H9 (cell line): ENCODE measurements around the gene MYO7B. TPM values are rescaled to one million over a fixed set of nuclear protein-coding genes. Genes with fewer than 3 reads are reported as not detected.

Source experiments
- DNase-seq: peaks from one replicate; pipeline ENCODE4 v3.0.0-alpha.2; 2017
- H2AFZ ChIP-seq: one replicate; pipeline ENCODE4 v1.6.1; 2013; ENCODE audit warnings: mild to moderate bottlenecking, low read length, control low read depth, moderate library complexity
- H2AK5ac ChIP-seq: 2 replicates; pipeline ENCODE4 v1.6.1; 2013; ENCODE audit warnings: low read length, control low read depth, mixed read lengths; ENCODE audit not compliant: insufficient read length
- H2BK120ac ChIP-seq: one replicate; pipeline ENCODE4 v1.6.1; 2013; ENCODE audit warnings: low read depth, mild to moderate bottlenecking, low read length, control low read depth, inconsistent platforms; ENCODE audit not compliant: poor library complexity, severe bottlenecking
- H2BK12ac ChIP-seq: 2 replicates; pipeline ENCODE4 v1.6.1; 2013; ENCODE audit warnings: low read length, control low read depth, mixed read lengths, low read depth; ENCODE audit not compliant: insufficient read length
- H2BK15ac ChIP-seq: 2 replicates; pipeline ENCODE4 v1.6.1; 2013; ENCODE audit warnings: low read depth, low read length, control low read depth
- H2BK20ac ChIP-seq: one replicate; pipeline ENCODE4 v1.6.1; 2013; ENCODE audit warnings: low read depth, mild to moderate bottlenecking, low read length, control low read depth, inconsistent platforms; ENCODE audit not compliant: poor library complexity, severe bottlenecking
- H2BK5ac ChIP-seq: 2 replicates; pipeline ENCODE4 v1.6.1; 2013; ENCODE audit warnings: low read length, control low read depth, mixed read lengths; ENCODE audit not compliant: insufficient read length
- H3K14ac ChIP-seq: 2 replicates; pipeline ENCODE4 v1.6.1; 2013; ENCODE audit warnings: low read length, control low read depth; ENCODE audit not compliant: insufficient read depth
- H3K18ac ChIP-seq: 2 replicates; pipeline ENCODE4 v1.6.1; 2013; ENCODE audit warnings: low read depth, mild to moderate bottlenecking, mixed read lengths, low read length, control low read depth; ENCODE audit not compliant: insufficient read length
- H3K23ac ChIP-seq: 2 replicates; pipeline ENCODE4 v1.6.1; 2013; ENCODE audit warnings: low read length, control low read depth, mixed read lengths, low read depth; ENCODE audit not compliant: insufficient read length
- H3K23me2 ChIP-seq: 2 replicates; pipeline ENCODE4 v1.6.1; 2013; ENCODE audit warnings: low read depth, mild to moderate bottlenecking, mixed read lengths, low read length, control low read depth; ENCODE audit not compliant: insufficient read length, poor library complexity, severe bottlenecking
- H3K27ac ChIP-seq: 2 replicates; pipeline ENCODE4 v1.5.1; 2013; ENCODE audit warnings: low read length, control low read depth, mixed read lengths, low read depth; ENCODE audit not compliant: insufficient read length
- H3K27me3 ChIP-seq: 2 replicates; pipeline ENCODE4 v1.6.1; 2013; ENCODE audit warnings: low read length, control low read depth, inconsistent platforms; ENCODE audit not compliant: insufficient read depth
- H3K4ac ChIP-seq: 2 replicates; pipeline ENCODE4 v1.6.1; 2013; ENCODE audit warnings: low read depth, mild to moderate bottlenecking, control low read depth, inconsistent platforms, low read length, moderate library complexity
- H3K4me1 ChIP-seq: 2 replicates; pipeline ENCODE4 v1.6.1; 2013; ENCODE audit warnings: low read length, control low read depth, inconsistent platforms; ENCODE audit not compliant: insufficient read depth
- H3K4me2 ChIP-seq: 2 replicates; pipeline ENCODE4 v1.6.1; 2013; ENCODE audit warnings: low read length, control low read depth, mixed read lengths; ENCODE audit not compliant: insufficient read length, insufficient read depth
- H3K56ac ChIP-seq: 2 replicates; pipeline ENCODE4 v1.6.1; 2013; ENCODE audit warnings: low read depth, mild to moderate bottlenecking, mixed read lengths, low read length, control low read depth; ENCODE audit not compliant: insufficient read length
- H3K79me1 ChIP-seq: 2 replicates; pipeline ENCODE4 v1.6.1; 2013; ENCODE audit warnings: low read depth, mild to moderate bottlenecking, moderate library complexity, low read length, control low read depth, inconsistent platforms; ENCODE audit not compliant: insufficient read depth, poor library complexity, severe bottlenecking
- H3K79me2 ChIP-seq: 2 replicates; pipeline ENCODE4 v1.6.1; 2013; ENCODE audit warnings: low read length, control low read depth, inconsistent platforms; ENCODE audit not compliant: insufficient read depth
- H3K9ac ChIP-seq: 2 replicates; pipeline ENCODE4 v1.6.1; 2013; ENCODE audit warnings: low read length, control low read depth, mixed read lengths; ENCODE audit not compliant: insufficient read length; ENCODE audit errors: extremely low read depth
- H3K9me3 ChIP-seq: one replicate; pipeline ENCODE4 v1.6.1; 2013; ENCODE audit warnings: low read depth, low read length, inconsistent platforms; ENCODE audit not compliant: control insufficient read depth
- H3T11ph ChIP-seq: one replicate; pipeline ENCODE4 v1.6.1; 2013; ENCODE audit warnings: mild to moderate bottlenecking, low read length, control low read depth, inconsistent platforms
- H4K20me1 ChIP-seq: one replicate; pipeline ENCODE4 v1.6.1; 2013; ENCODE audit not compliant: control insufficient read depth, insufficient read length, insufficient read depth
- H4K5ac ChIP-seq: 2 replicates; pipeline ENCODE4 v1.6.1; 2013; ENCODE audit warnings: low read depth, mild to moderate bottlenecking, mixed read lengths, low read length, control low read depth; ENCODE audit not compliant: insufficient read length
- H4K8ac ChIP-seq: replicated peaks from 2 replicates; pipeline ENCODE4 v1.6.1; 2013; ENCODE audit warnings: low read length, control low read depth, mixed read lengths, low read depth; ENCODE audit not compliant: insufficient read length
- H4K91ac ChIP-seq: 2 replicates; pipeline ENCODE4 v1.6.1; 2013; ENCODE audit warnings: low read depth, mild to moderate bottlenecking, moderate library complexity, mixed read lengths, low read length, control low read depth; ENCODE audit not compliant: insufficient read length
- H3K27ac Mint-ChIP-seq, 3 experiments: 2 replicates in 2 of 3; 3 replicates in 1 of 3; pipeline ENCODE4 v1.8.0; 2020 to 2021; ENCODE audit warnings: mixed read lengths in 3 of 3, mild to moderate bottlenecking in 1 of 3, moderate library complexity in 1 of 3
- H3K27me3 Mint-ChIP-seq: 2 replicates; pipeline ENCODE4 v1.8.0; 2021; ENCODE audit warnings: low read depth, mild to moderate bottlenecking, moderate library complexity, mixed read lengths
- H3K36me3 Mint-ChIP-seq, 3 experiments: 2 replicates in 2 of 3; 3 replicates in 1 of 3; pipeline ENCODE4 v1.8.0; 2020 to 2021; ENCODE audit warnings: low read depth in 3 of 3, mixed read lengths in 3 of 3; ENCODE audit not compliant: insufficient read depth in 1 of 3
- H3K4me1 Mint-ChIP-seq, 2 experiments: 2 replicates each; pipeline ENCODE4 v1.8.0; 2020; ENCODE audit warnings: mixed read lengths in 2 of 2
- H3K4me3 Mint-ChIP-seq, 2 experiments: 2 replicates in 1 of 2; 3 replicates in 1 of 2; pipeline ENCODE4 v1.8.0; 2020 to 2021; ENCODE audit warnings: mild to moderate bottlenecking in 2 of 2, mixed read lengths in 2 of 2, moderate library complexity in 1 of 2
- H3K9me3 Mint-ChIP-seq, 2 experiments: 2 replicates in 1 of 2; 3 replicates in 1 of 2; pipeline ENCODE4 v1.8.0; 2020; ENCODE audit warnings: mild to moderate bottlenecking in 2 of 2, mixed read lengths in 2 of 2, moderate library complexity in 1 of 2
- CTCF ChIP-seq: fragments of 200-600 bp; sonication (generic); conservative IDR thresholded peaks from 3 replicates; pipeline ENCODE4 v1.8.0; 2021; ENCODE audit warnings: antibody characterized with exemption, mild to moderate bottlenecking
- WGBS: extraction: QIAGEN DNeasy Blood & Tissue Kit; methylation state at CpG from one replicate; pipeline ENCODE4 v1.1.7; 2013; ENCODE audit warnings: missing lambda C conversion rate, low lambda C conversion rate, mixed read lengths; ENCODE audit not compliant: insufficient read length; ENCODE audit errors: extremely low coverage; 5-methylcytosine and 5-hydroxymethylcytosine counted together
- total RNA-seq: library from RNA; stranded (reverse); gene quantifications from 2 replicates; pipeline ENCODE4 v1.2.1, GENCODE V29; 2021

MYO7B gene
- total RNA-seq, 1 experiment from 2014 or later = not detected

GRCh38 chr2:127561371-127561770, 25.9 kb downstream of the MYO7B start:
- Histone ChIP-seq H3K27ac (no peak overlapping the region), H3T11ph (no peak overlapping the region), H2BK5ac (no peak overlapping the region), H2AK5ac (no peak overlapping the region), H3K18ac (no peak overlapping the region), H2AFZ (no peak overlapping the region), H3K56ac (no peak overlapping the region), H4K5ac (no peak overlapping the region), H2BK12ac (no peak overlapping the region), H3K79me1 (no peaks in the 10 kb centered on the region), H3K23me2 (no peaks in the 10 kb centered on the region), H4K8ac (no peak overlapping the region), H3K4ac (no peak overlapping the region), H2BK120ac (no peak overlapping the region), H3K9ac (no peak overlapping the region), H3K14ac (no peak overlapping the region), H4K20me1 (no peaks in the 10 kb centered on the region), H3K4me2 (no peak overlapping the region), H3K23ac (no peak overlapping the region), H3K27me3 (no peaks in the 10 kb centered on the region), H2BK15ac (no peak overlapping the region), H2BK20ac (no peak overlapping the region), H3K79me2 (no peaks in the 10 kb centered on the region), H4K91ac (no peak overlapping the region), H3K9me3 (no peaks in the 10 kb centered on the region), H3K4me1 (no peaks in the 10 kb centered on the region; the same call in 1 of the 2 replicates)
- no peak overlapping the region for H3K4me3 Mint-ChIP-seq
- H3K27me3 Mint-ChIP-seq = peaks cover 5% of the 10 kb centered on the region
- TF ChIP-seq CTCF = no peak
- WGBS = no CpG with 5 or more reads among the region's 8 CpGs
- no peaks in the 10 kb centered on the region; a peak in 1 of 5 replicates for H3K9me3 Mint-ChIP-seq
- H3K4me1 Mint-ChIP-seq = peaks cover 8 to 18% of the 10 kb centered on the region in 2 experiments
- H3K27ac Mint-ChIP-seq = no peak overlapping the region
- H3K36me3 Mint-ChIP-seq = no peaks in the 10 kb centered on the region
- DNase-seq = no peak
